ENCODE results near the gene TSPAN6.

DNA sequence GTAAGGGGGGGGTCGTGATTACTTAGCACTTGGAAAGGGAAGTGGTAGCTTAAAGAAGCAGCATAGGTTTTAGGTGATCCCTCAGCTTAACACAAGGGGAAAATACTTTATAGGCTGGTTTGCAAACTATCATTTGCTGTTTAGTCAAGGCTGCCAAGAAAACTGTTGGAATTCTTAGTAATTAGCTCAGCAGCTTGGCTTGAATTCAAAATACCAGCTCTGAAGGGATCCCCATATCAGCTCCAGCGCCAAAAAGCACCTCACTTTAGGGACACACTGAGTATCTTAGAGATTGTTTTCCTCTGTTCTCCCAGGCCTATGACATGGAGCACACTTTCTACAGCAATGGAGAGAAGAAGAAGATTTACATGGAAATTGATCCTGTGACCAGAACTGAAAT lies 43.0 kb downstream of the TSPAN6 start:
- TF ChIP-seq, protein P1, sequence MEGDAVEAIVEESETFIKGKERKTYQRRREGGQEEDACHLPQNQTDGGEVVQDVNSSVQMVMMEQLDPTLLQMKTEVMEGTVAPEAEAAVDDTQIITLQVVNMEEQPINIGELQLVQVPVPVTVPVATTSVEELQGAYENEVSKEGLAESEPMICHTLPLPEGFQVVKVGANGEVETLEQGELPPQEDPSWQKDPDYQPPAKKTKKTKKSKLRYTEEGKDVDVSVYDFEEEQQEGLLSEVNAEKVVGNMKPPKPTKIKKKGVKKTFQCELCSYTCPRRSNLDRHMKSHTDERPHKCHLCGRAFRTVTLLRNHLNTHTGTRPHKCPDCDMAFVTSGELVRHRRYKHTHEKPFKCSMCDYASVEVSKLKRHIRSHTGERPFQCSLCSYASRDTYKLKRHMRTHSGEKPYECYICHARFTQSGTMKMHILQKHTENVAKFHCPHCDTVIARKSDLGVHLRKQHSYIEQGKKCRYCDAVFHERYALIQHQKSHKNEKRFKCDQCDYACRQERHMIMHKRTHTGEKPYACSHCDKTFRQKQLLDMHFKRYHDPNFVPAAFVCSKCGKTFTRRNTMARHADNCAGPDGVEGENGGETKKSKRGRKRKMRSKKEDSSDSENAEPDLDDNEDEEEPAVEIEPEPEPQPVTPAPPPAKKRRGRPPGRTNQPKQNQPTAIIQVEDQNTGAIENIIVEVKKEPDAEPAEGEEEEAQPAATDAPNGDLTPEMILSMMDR (IDR thresholded peaks at IDR 0.05), result no peak
- no peak for TF ChIP-seq POLR2A (IDR thresholded peaks at IDR 0.05)

All from adrenal gland (tissue), 5 donors.